Measurements from ENCODE around the gene ZBTB7C. TPM values are rescaled to one million over a fixed set of nuclear protein-coding genes. Genes with fewer than 3 reads are reported as not detected.

ZBTB7C gene
- polyA plus RNA-seq, 1 of the 3 experiments (the other 2 are of a cell fraction) = 0.05 TPM

GRCh38 chr18:48106498-48106897 lies 302.7 kb downstream of the ZBTB7C start (continued):
- TF ChIP-seq POLR2AphosphoS5 (IDR thresholded peaks at IDR 0.05; ENCODE audit: low read depth, low read length) = no peak

- Histone ChIP-seq H3K27me3 (ENCODE audit: insufficient read depth) (peaks cover 27% of the 10 kb centered on the region; the same call in 1 of the 2 replicates), H3K9ac (no peak overlapping the region), H3K4me2 (no peak overlapping the region), H3K36me3 (replicated peaks in 1 of 2; ENCODE audit: control insufficient read depth in 1 of 2, insufficient read depth in 2 of 2, low read length in 1 of 2) (no peaks in the 10 kb centered on the region), H3K4me1 (ENCODE audit: control insufficient read depth in 1 of 2, insufficient read depth in 2 of 2, low read depth in 1 of 2, low read length in 1 of 2) (peaks cover 0 to 39% of the 10 kb centered on the region in 2 experiments; a peak in 2 of 4 replicates), H3K79me2 (ENCODE audit: insufficient read depth) (no peaks in the 10 kb centered on the region), H4K20me1 (ENCODE audit: insufficient read depth) (no peaks in the 10 kb centered on the region), H3K27ac (ENCODE audit: low read depth in 2 of 2, low read length in 1 of 2) (no peak overlapping the region; a peak in 1 of 4 replicates), H3K9me2 (no peaks in the 10 kb centered on the region), H3F3A (replicated peaks; ENCODE audit: insufficient read depth) (no peaks in the 10 kb centered on the region), H3K4me3 (ENCODE audit: low read depth in 2 of 2, low read length in 1 of 2) (no peak overlapping the region), H2AFZ (ENCODE audit: low read depth) (no peak overlapping the region), H3K9me3 (no peaks in the 10 kb centered on the region)
- POLR2A ChIA-PET = interaction anchor here (1.3 kb wide), 1 partner anchor 34 kb away, joined by 4 read pairs; no protein-coding TSS in a partner anchor
- CTCF ChIA-PET = interaction anchor here (0.9 to 3.1 kb wide), 8 partner anchors 9 to 125 kb away, joined by 3 to 9 read pairs (median 4); no protein-coding TSS in a partner anchor
- WGBS (ENCODE audit: low lambda C conversion rate) = 63% methylated on average over 1 of the region's 1 CpG
- no peak for DNase-seq
- TF ChIP-seq RAD21 (IDR thresholded peaks at IDR 0.05; ENCODE audit: low read length) (peak; percentile 30; the same call in 1 of the 2 replicates), USF2 (IDR thresholded peaks at IDR 0.05; ENCODE audit: borderline replicate concordance, low read depth, low read length) (no peak)
These were observed 303.9 kb downstream of the ZBTB7C start for GRCh38 chr18:48105317-48105716.

GRCh38 chr18:48104705-48105104 lies 304.5 kb downstream of the ZBTB7C start:
- DNase-seq = no peak
- H3K9me2 ChIP-seq = no peaks in the 10 kb centered on the region
- peaks cover 27% of the 10 kb centered on the region; the same call in 1 of the 2 replicates for H3K27me3 ChIP-seq (ENCODE audit: insufficient read depth)
- H3K9me3 ChIP-seq = no peaks in the 10 kb centered on the region
- CTCF ChIA-PET = interaction anchor here (0.7 to 3.1 kb wide), 8 partner anchors 13 to 126 kb away, joined by 3 to 9 read pairs (median 4); no protein-coding TSS in a partner anchor
- POLR2A ChIA-PET = interaction anchor here (1.3 kb wide), 1 partner anchor 34 kb away, joined by 4 read pairs; no protein-coding TSS in a partner anchor
- no peak overlapping the region for H2AFZ ChIP-seq (ENCODE audit: low read depth)
- H3K36me3 ChIP-seq (replicated peaks in 1 of 2; ENCODE audit: control insufficient read depth in 1 of 2, insufficient read depth in 2 of 2, low read length in 1 of 2) = no peaks in the 10 kb centered on the region
- no peak overlapping the region for H3K9ac ChIP-seq
- no peak overlapping the region; a peak in 1 of 4 replicates for H3K27ac ChIP-seq (ENCODE audit: low read depth in 2 of 2, low read length in 1 of 2)
- H3K4me2 ChIP-seq = no peak overlapping the region
- H3K79me2 ChIP-seq (ENCODE audit: insufficient read depth) = no peaks in the 10 kb centered on the region
- H3K4me1 ChIP-seq (ENCODE audit: control insufficient read depth in 1 of 2, insufficient read depth in 2 of 2, low read depth in 1 of 2, low read length in 1 of 2) = peaks cover 0 to 43% of the 10 kb centered on the region in 2 experiments; a peak in 2 of 4 replicates
- no peaks in the 10 kb centered on the region for H3F3A ChIP-seq (replicated peaks; ENCODE audit: insufficient read depth)
- H4K20me1 ChIP-seq (ENCODE audit: insufficient read depth) = no peaks in the 10 kb centered on the region
- WGBS (ENCODE audit: low lambda C conversion rate) = 9% methylated on average over 3 of the region's 6 CpGs
- H3K4me3 ChIP-seq (ENCODE audit: low read depth in 2 of 2, low read length in 1 of 2) = no peak overlapping the region
- TF ChIP-seq JUND (IDR thresholded peaks at IDR 0.05) = no peak
- TF ChIP-seq, protein P1, sequence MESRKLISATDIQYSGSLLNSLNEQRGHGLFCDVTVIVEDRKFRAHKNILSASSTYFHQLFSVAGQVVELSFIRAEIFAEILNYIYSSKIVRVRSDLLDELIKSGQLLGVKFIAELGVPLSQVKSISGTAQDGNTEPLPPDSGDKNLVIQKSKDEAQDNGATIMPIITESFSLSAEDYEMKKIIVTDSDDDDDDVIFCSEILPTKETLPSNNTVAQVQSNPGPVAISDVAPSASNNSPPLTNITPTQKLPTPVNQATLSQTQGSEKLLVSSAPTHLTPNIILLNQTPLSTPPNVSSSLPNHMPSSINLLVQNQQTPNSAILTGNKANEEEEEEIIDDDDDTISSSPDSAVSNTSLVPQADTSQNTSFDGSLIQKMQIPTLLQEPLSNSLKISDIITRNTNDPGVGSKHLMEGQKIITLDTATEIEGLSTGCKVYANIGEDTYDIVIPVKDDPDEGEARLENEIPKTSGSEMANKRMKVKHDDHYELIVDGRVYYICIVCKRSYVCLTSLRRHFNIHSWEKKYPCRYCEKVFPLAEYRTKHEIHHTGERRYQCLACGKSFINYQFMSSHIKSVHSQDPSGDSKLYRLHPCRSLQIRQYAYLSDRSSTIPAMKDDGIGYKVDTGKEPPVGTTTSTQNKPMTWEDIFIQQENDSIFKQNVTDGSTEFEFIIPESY (IDR thresholded peaks at IDR 0.05; ENCODE audit: borderline replicate concordance, low read depth) = no peak
- TF ChIP-seq FOXJ3 (CRISPR knock-in tag; IDR thresholded peaks at IDR 0.05) = no peak
- no peak for TF ChIP-seq REST (IDR thresholded peaks at IDR 0.05; ENCODE audit: low read depth, low read length)
- TF ChIP-seq MXI1 (IDR thresholded peaks at IDR 0.05; ENCODE audit: low read depth, low read length) = no peak
- no peak for TF ChIP-seq YY1 (IDR thresholded peaks at IDR 0.05; ENCODE audit: low read depth)
- TF ChIP-seq IRF3 (IDR thresholded peaks at IDR 0.05; ENCODE audit: low read depth, low read length) = no peak
- TF ChIP-seq GABPA (IDR thresholded peaks at IDR 0.05; ENCODE audit: low read depth) = no peak
- TF ChIP-seq POLR2AphosphoS5 (IDR thresholded peaks at IDR 0.05; ENCODE audit: low read depth, low read length) = no peak
- no peak for TF ChIP-seq NRF1 (IDR thresholded peaks at IDR 0.05; ENCODE audit: low read depth, low read length)
- no peak for TF ChIP-seq CHD2 (IDR thresholded peaks at IDR 0.05; ENCODE audit: low read length, partially characterized antibody)
- TF ChIP-seq GATA2 (CRISPR knock-in tag; IDR thresholded peaks at IDR 0.05) = no peak
- TF ChIP-seq FOSL2 (IDR thresholded peaks at IDR 0.05; ENCODE audit: borderline replicate concordance, low read depth) = no peak
- no peak for TF ChIP-seq USF1 (IDR thresholded peaks at IDR 0.05; ENCODE audit: borderline replicate concordance, low read depth)
- TF ChIP-seq RAD21 (IDR thresholded peaks at IDR 0.05; ENCODE audit: low read length) = no peak

All from SK-N-SH (cell line).